Activated T-cell treated with anti-CD3 and anti-CD28 coated beads for 4 hours (primary cell): ENCODE results near the gene ESPN.
"Not testable (repeated sequence)": the region's sequence is repeated elsewhere in the genome, so short reads cannot be mapped to it uniquely, and the experiment has no call there.

Source experiments
- DNase-seq: peaks from one replicate; pipeline ENCODE4 v3.0.0-alpha.2; 2020

Gene ESPN, protein sequence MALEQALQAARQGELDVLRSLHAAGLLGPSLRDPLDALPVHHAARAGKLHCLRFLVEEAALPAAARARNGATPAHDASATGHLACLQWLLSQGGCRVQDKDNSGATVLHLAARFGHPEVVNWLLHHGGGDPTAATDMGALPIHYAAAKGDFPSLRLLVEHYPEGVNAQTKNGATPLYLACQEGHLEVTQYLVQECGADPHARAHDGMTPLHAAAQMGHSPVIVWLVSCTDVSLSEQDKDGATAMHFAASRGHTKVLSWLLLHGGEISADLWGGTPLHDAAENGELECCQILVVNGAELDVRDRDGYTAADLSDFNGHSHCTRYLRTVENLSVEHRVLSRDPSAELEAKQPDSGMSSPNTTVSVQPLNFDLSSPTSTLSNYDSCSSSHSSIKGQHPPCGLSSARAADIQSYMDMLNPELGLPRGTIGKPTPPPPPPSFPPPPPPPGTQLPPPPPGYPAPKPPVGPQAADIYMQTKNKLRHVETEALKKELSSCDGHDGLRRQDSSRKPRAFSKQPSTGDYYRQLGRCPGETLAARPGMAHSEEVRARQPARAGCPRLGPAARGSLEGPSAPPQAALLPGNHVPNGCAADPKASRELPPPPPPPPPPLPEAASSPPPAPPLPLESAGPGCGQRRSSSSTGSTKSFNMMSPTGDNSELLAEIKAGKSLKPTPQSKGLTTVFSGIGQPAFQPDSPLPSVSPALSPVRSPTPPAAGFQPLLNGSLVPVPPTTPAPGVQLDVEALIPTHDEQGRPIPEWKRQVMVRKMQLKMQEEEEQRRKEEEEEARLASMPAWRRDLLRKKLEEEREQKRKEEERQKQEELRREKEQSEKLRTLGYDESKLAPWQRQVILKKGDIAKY

GRCh38 chr1:6424619-6425593, at the start of gene ESPN:
Gene ESPN (plus strand): TSS chr1:6424776. CDS start chr1:6424956, 180 bp downstream.
- no peak for DNase-seq

- DNase-seq: no peak
These were observed 46.4 kb upstream of the ESPN start for GRCh38 chr1:6378096-6378746.

- DNase-seq: no peak
These were observed 44.5 kb upstream of the ESPN start for GRCh38 chr1:6380037-6380436.

- no peak for DNase-seq
These were observed 40.4 kb upstream of the ESPN start for GRCh38 chr1:6384135-6384534.

DNA sequence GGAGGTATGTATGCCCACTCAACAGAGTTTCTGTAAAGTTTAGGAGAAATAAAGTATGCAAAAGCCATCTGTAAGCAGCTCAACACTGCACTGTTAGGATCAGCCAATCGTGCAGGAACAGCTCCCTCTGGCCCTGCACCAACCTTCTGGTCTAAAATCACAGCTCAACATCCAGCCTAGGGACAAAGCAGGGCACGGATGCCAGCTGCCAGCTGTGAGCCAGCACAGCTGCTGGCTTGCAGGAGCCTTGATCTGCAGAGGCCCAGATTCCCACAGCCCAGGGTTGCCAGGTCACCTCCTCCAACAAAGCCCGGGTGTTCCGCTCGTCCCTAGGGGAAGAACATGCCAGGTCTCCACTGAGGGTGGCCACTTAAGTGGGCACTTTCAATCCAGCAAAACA, 39.6 kb upstream of the ESPN start:
- no peak for DNase-seq

GRCh38 chr1:6385488-6386191, 38.9 kb upstream of the ESPN start:
- no peak for DNase-seq

GRCh38 chr1:6386371-6386949, 38.1 kb upstream of the ESPN start:
- DNase-seq: no peak

DNA sequence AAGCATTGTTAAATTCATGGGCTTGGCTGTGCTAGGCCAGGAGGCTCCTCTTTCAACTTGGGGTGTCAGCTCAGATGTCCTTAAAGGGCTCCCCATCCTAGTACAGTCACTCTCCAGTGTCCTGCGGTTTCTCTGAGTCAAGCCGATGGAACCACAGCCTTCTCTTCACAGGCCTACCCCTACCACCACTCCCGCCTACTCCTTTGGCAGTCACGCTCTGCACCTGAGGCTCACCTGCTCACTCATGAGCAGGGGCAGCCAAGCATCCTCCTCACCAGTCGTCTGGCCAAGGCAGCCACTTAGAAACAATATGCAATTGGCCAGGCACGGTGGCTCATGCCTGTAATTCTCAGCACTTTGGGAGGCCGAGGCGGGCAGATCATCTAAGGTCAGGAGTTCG, 34.6 kb upstream of the ESPN start:
- no peak for DNase-seq

DNA sequence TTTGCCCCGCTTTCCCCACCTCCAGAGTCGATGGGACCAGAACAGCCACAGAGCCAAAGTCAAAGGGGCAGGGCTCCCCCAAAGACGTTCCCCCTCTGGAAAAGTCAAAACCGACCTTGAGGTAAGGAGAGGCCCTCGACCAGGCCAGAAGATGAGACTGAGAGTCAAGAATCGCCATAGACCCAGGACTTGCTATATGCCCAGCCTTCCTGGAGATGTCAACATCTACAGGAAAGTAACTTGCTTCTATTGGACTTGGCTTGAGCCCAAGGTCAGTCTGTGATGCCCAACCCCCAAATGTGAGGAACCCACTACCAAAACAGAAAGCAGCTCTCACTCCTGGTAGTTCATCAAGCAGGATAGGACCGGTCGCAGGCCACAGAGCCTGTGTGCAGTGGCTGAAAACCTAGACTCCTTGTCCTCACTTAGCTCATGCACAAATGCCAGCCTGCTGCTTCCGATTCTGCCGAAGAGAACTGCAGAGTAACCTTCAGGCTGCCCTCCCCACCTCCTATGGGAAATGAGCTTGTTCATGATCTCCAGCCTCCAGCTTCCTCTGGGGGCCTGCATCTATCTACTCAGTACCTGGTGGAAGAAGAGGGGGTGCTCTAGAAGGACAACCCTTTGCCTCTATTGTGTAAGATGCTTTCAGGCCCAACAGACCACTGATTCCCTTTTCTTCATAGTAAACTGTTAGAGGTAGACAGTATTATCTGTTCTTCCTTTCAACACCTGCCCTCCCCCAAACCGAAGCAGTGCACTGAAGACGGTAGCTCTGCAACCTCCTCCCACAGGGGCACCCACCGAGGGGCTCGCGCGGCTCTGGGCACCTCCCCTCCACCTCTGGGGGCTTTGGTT, 32.4 kb upstream of the ESPN start:
- DNase-seq: no peak

DNA sequence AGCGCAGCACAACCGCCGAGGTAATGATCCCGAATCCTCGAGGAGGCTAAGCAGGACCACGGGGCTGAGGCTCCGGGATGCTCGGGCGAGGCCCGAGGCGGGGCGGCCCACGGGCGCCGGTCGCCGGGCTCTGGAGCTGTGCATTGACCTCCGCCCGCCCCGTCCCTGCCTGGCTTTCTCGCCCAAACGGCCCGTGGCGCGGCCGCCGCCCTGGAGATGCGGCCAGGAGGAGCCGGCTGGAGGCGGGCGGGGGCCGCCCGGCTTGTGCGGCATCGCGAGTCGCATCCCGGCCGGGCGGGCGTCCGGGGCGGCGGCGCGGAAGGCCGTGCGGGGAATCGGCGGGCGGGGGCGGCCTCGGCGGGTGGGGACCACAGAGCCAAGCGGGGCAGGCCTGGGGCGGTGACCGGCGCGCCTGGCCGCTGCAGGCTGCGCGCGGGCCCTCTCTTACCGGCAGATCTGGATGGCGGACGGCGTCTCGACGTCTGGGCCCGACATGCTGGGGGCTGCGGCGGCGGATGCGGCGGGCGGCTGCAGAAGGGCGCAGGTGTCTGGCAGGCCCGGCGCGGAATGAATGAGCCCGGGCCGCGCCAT, 31.7 kb upstream of the ESPN start:
- no peak for DNase-seq

GRCh38 chr1:6393400-6394187, 31.0 kb upstream of the ESPN start, which contains the start of gene ACOT7:
Gene ACOT7 (minus strand): TSS chr1:6393767. CDS start chr1:6393399, 368 bp downstream.
- DNase-seq: peak; percentile 86

DNA sequence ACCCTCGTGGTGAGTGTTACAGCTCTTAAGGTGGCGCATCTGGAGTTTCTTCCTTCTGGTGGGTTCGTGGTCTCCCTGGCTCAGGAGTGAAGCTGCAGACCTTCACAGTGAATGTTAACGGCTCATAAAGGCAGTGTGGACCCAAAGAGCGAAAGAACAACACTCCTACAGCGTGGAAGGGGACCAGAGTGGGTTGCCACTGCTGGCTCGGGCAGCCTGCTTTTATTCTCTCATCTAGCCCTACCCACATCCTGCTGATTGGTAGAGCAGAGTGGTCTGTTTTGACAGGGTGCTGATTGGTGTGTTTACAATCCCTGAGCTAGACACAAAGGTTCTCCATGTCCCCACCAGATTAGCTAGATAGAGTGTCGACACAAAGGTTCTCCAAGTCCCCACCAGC, 29.4 kb upstream of the ESPN start:
- not testable (repeated sequence) for DNase-seq

DNA sequence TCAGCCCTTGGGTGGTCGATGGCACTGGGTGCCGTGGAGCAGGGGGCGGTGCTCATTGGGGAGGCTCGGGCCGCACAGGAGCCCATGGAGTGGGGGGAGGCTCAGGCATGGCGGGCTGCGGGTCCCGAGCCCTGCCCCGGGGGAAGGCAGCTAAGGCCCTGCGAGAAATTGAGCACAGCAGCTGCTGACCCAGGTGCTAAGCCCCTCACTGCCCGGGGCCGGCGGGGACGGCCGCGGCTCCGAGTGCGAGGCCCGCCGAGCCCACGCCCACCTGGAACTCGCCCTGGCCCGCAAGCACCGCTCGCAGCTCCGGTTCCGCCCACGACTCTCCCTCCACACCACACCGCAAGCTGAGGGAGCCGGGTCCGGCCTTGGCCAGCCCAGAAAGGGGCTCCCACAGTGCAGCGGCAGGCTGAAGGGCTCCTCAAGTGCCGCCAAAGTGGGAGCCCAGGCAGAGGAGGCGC, 28.8 kb upstream of the ESPN start:
- not testable (repeated sequence) for DNase-seq

GRCh38 chr1:6396998-6397397, 27.6 kb upstream of the ESPN start:
- DNase-seq: no peak

DNA sequence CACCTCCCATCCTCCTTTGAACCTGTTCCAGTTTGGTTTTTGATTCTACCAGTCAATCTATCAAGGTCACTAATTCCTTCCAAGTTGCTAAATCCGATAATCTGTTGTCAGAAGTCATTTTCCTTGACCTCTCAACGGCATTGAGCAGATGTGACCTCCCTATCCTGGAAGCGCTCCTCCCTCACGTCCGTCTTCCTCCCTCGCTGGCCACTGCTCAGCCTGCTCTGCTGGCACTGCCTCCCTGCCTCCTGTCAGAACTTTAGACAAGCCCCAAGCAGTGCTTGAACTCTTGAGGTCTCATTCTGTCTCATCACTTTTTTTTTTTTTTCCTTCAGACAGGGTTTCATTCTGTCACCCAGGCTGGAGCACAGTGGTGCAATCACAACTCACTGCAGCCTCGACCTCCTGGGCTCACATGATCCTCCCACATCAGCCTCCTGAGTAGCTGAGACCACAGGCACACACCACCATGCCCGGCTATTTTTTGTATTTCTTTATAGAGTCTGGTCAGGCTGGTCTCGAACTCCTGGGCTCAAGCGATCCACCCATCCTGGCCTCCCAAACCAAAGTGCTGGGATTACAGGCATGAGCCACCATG, 26.6 kb upstream of the ESPN start:
- no peak for DNase-seq

GRCh38 chr1:6399294-6399693, 25.3 kb upstream of the ESPN start:
- no peak for DNase-seq

- DNase-seq: no peak
These were observed 22.9 kb upstream of the ESPN start for GRCh38 chr1:6401673-6402072.

- no peak for DNase-seq
These were observed 16.6 kb upstream of the ESPN start for GRCh38 chr1:6408023-6408422.
